Panc1 (cell line): ENCODE measurements around the gene ALPK3.

ENCODE experiments used
- REST ChIP-seq, 2 experiments: IDR thresholded peaks; 2 replicates each; pipeline ENCODE4 v1.6.1; 2011 to 2012; ENCODE audit warnings: low read depth in 2 of 2, control low read depth in 1 of 2, low read length in 1 of 2, mild to moderate bottlenecking in 1 of 2, moderate library complexity in 1 of 2; ENCODE audit not compliant: insufficient read depth in 1 of 2
- TF ChIP-seq, protein P1 (sequence below): fragments of 450-650 bp; IDR thresholded peaks from 2 replicates; pipeline ENCODE4 v1.5.1; 2017; ENCODE audit warnings: mild to moderate bottlenecking

- TF ChIP-seq, protein P1, sequence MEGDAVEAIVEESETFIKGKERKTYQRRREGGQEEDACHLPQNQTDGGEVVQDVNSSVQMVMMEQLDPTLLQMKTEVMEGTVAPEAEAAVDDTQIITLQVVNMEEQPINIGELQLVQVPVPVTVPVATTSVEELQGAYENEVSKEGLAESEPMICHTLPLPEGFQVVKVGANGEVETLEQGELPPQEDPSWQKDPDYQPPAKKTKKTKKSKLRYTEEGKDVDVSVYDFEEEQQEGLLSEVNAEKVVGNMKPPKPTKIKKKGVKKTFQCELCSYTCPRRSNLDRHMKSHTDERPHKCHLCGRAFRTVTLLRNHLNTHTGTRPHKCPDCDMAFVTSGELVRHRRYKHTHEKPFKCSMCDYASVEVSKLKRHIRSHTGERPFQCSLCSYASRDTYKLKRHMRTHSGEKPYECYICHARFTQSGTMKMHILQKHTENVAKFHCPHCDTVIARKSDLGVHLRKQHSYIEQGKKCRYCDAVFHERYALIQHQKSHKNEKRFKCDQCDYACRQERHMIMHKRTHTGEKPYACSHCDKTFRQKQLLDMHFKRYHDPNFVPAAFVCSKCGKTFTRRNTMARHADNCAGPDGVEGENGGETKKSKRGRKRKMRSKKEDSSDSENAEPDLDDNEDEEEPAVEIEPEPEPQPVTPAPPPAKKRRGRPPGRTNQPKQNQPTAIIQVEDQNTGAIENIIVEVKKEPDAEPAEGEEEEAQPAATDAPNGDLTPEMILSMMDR = no peak
- TF ChIP-seq REST (IDR thresholded peaks at IDR 0.05; ENCODE audit: insufficient read depth in 1 of 2, low read depth in 2 of 2, low read length in 1 of 2) = no peak
Measured at GRCh38 chr15:84793431-84794161, 23.6 kb upstream of the ALPK3 start.
